Measurements from ENCODE around the gene STK39.

Gene STK39

DNA sequence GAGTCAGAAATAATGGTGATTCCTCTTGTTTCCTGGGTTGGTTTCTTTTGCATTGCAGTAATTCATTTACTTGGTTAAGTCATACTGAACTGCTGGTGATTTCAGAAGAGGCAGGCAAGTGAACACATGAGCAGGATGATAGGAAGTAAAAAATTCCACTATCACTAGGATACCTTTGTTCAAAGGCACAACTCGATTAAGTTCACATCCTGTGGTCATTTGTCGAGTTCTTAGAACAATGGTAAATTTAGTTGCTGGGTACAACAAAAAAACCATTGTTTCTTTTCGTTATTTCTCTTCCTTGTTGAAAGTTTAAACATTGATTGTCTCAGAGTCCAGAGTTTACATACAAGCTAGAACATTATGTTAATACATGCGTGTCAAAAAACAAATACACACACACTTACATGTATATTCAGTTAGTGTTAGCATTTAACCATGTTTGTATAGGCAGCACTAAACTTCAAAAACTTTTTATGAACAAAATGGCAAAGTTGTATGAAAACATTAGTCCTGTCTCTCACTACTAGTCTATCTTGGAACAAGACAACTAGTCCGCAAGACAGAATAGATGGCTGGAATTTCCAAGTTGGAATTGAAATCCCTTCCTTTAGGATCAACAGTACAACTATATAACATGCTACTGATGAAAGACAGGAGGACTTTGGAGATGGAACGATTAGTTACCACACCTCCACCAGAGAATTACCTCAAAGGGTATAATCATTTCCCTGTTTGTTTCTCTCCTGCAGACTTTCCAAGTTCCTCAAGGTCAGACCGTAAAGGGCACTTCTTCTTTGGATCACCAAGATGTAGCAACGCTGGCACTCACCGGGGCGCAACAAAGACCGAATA lies 26.2 kb downstream of the STK39 start:
- H3K4me3 ChIP-seq (ENCODE audit: low read depth, low read length) = no peak overlapping the region
- no peak for TF ChIP-seq CTCF (IDR thresholded peaks at IDR 0.05; ENCODE audit: borderline replicate concordance, insufficient read depth, low read depth, low read length)

DNA sequence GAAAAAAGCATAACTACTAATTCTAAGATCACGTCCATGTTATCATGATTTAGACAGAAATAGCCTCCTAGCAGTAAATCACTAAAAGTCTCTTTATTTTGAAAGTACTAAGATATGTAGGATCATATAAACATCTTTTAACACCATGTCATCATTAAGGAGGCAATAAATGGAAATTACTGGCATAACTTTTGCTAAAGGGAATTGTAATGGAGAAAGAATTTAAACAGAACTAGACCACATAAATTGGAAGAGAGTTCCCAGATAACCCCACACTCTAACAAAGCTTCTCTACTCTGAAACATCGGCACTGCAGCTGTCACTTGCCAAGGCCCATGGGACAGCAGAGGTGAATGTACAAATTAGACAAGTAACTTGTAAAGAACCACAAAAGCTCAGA lies 29.5 kb downstream of the STK39 start:
- TF ChIP-seq CTCF (IDR thresholded peaks at IDR 0.05; ENCODE audit: borderline replicate concordance, insufficient read depth, low read depth, low read length) = no peak
- H3K4me3 ChIP-seq (ENCODE audit: low read depth, low read length) = no peak overlapping the region

GRCh38 chr2:168216351-168217005 lies 30.9 kb downstream of the STK39 start:
- no peak overlapping the region for H3K4me3 ChIP-seq (ENCODE audit: low read depth, low read length)
- TF ChIP-seq CTCF (IDR thresholded peaks at IDR 0.05; ENCODE audit: borderline replicate concordance, insufficient read depth, low read depth, low read length) = no peak

- no peak for TF ChIP-seq CTCF (IDR thresholded peaks at IDR 0.05; ENCODE audit: borderline replicate concordance, insufficient read depth, low read depth, low read length)
- H3K4me3 ChIP-seq (ENCODE audit: low read depth, low read length) = no peak overlapping the region
These were observed 31.6 kb downstream of the STK39 start for GRCh38 chr2:168215813-168216212.

DNA sequence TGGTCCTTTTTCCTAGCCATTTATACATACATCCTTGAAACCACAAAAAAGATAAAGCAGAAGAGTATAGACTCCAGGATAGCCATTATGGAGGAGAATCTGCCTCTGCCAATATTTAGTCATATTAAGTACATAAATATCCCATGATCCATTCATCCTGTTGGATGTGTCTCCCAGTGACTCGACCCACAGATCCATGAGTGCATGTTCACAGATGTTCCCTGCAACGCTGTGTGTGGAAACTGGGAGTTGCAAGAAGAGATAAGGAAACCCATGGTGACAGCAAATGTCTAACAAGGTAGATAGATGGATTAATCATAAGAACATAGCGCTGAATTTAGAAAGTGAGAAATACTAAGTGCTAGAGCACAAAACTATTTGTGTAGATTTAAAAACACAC lies 34.5 kb downstream of the STK39 start:
- TF ChIP-seq CTCF (IDR thresholded peaks at IDR 0.05; ENCODE audit: borderline replicate concordance, insufficient read depth, low read depth, low read length) = no peak
- H3K4me3 ChIP-seq (ENCODE audit: low read depth, low read length) = no peak overlapping the region

DNA sequence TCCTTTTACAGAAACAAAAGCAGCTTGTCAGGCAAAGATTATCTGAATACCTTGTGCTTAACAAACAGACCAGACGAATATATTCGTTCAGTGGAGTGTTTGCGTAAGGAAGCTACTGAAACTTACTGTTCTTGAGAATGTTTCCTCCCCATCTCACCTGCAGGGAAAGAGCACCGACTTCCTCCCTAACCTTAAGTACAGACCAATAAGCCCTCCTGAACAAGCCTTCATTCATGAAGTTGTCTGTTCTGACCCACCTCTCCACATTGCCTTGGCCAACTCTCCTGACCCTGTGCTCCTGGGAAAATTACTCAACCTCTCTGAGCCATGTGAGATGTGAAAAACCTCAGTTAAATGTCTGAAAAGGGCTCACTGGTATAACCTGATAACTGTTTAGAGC lies 35.2 kb downstream of the STK39 start:
- no peak for TF ChIP-seq CTCF (IDR thresholded peaks at IDR 0.05; ENCODE audit: borderline replicate concordance, insufficient read depth, low read depth, low read length)
- no peak overlapping the region for H3K4me3 ChIP-seq (ENCODE audit: low read depth, low read length)
